Stimulated activated CD4-positive, alpha-beta T cell treated with anti-CD3 and anti-CD28 coated beads, Interleukin-2, amount 100 ng/mL, for 48 hours (primary cell): Measurements from ENCODE around the gene FZD1.
"Not testable (repeated sequence)": the region's sequence is repeated elsewhere in the genome, so short reads cannot be mapped to it uniquely, and the experiment has no call there.

Experiments
- DNase-seq, 2 donors: peaks; one replicate each; pipeline ENCODE4 v3.0.0-alpha.2; 2020

The FZD1 gene

GRCh38 chr7:91299952-91300775 lies 35.9 kb downstream of the FZD1 start:
- DNase-seq = no peak

- no peak for DNase-seq
Measured at GRCh38 chr7:91302794-91303193, 38.6 kb downstream of the FZD1 start.

- DNase-seq = no peak
Measured at GRCh38 chr7:91306266-91306665, 42.0 kb downstream of the FZD1 start.

GRCh38 chr7:91307467-91307866 lies 43.2 kb downstream of the FZD1 start:
- no peak for DNase-seq

GRCh38 chr7:91308191-91308590 lies 44.0 kb downstream of the FZD1 start:
- not testable (repeated sequence) for DNase-seq

- DNase-seq = no peak
Measured at GRCh38 chr7:91310830-91311460, 46.7 kb downstream of the FZD1 start.

GRCh38 chr7:91311839-91312238 lies 47.6 kb downstream of the FZD1 start:
- no peak for DNase-seq

GRCh38 chr7:91313113-91313512 lies 48.9 kb downstream of the FZD1 start:
- no peak for DNase-seq

GRCh38 chr7:91314591-91315323 lies 50.5 kb downstream of the FZD1 start:
- no peak for DNase-seq

GRCh38 chr7:91316426-91316825 lies 52.2 kb downstream of the FZD1 start:
- DNase-seq = no peak

GRCh38 chr7:91319351-91319750 lies 55.1 kb downstream of the FZD1 start:
- DNase-seq = no peak

- DNase-seq = no peak
Measured at GRCh38 chr7:91320366-91321078, 56.3 kb downstream of the FZD1 start.
